Smooth muscle cell of the pulmonary artery (primary cell): ENCODE measurements around the gene DRD4. TPM values are rescaled to one million over a fixed set of nuclear protein-coding genes. Genes with fewer than 3 reads are reported as not detected.

Experiments
- total RNA-seq: library from RNA; depleted of rRNA; stranded (reverse); fragments of >200 nt; gene quantifications from 2 replicates; pipeline ENCODE4 v1.2.3, GENCODE V29; 2014

Gene DRD4
- total RNA-seq: 0.07 and 0.23 TPM in 2 replicates

DNA sequence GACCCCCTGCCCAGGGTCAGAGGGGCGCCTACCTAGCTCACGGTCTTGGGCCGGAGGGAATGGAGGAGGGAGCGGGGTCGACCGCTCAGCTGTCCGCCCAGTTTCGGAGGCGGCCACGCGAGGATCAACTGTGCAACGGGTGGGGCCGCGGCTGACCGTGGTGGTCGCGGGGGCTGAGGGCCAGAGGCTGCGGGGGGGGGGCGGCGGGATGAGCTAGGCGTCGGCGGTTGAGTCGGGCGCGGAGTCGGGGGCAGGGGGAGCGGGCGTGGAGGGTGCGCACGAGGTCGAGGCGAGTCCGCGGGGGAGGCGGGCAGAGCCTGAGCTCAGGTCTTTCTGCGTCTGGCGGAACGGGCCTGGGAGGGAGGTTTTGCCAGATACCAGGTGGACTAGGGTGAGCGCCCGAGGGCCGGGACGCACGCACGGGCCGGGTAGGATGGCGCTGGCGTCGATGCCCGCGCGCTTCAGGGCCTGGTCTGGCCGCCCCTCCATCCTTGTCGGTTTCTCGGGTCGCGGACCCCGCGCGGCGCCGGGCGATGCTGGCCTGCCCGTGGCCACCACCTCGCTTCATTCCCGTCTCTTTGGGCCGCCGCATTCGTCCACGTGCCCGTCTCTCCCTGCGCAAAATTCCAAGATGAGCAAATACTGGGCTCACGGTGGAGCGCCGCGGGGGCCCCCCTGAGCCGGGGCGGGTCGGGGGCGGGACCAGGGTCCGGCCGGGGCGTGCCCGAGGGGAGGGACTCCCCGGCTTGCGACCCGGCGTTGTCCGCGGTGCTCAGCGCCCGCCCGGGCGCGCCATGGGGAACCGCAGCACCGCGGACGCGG, at the start of gene DRD4:
DRD4 (plus strand) TSS at position 759 of the 822 bp plus-strand sequence; CDS start at position 795, 36 bp downstream.

DNA sequence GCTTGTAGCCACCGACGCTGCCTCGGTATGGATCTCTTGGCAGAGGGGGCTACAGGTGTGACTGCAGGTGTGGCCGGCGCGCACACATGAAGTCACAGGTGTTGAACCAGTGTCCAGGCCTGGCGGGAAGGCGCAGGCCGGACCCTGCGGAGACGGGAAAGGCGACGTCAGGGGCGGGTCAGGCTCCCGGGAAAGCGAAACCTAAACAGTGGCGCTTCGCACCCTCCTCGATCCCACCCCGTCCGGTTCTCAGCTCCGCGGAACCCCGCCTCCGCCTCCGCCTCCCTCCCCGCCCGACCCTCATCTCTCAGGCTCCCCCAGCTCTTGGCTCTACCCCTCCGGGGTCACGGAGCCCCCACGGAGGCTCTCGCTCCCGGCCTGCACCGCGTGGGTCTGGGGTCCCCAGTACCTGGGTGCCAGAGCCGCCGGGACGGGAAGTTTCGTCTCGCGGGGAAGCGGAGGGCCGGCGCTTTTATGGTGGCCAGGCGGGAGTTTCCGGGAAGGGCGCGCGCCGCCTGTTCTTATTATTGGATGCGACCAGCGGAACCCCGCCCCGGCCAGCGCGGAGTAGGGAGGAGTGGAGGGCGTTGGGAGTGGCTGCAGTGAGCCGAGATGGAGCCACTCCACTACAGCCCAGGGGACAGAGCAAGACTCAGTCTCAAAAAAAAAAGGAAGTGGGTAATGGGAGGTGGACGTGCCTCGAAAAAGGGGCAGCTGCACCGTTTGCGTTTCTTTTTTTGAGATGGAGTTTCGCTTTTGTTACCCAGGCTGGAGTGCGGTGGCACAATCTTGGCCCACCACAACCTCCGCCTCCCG, 21.4 kb upstream of the DRD4 start, which contains the start of gene IRF7:
IRF7 (minus strand) TSS at position 447 of the 816 bp plus-strand sequence. CDS start 586 bp downstream, outside the sequence.

DNA sequence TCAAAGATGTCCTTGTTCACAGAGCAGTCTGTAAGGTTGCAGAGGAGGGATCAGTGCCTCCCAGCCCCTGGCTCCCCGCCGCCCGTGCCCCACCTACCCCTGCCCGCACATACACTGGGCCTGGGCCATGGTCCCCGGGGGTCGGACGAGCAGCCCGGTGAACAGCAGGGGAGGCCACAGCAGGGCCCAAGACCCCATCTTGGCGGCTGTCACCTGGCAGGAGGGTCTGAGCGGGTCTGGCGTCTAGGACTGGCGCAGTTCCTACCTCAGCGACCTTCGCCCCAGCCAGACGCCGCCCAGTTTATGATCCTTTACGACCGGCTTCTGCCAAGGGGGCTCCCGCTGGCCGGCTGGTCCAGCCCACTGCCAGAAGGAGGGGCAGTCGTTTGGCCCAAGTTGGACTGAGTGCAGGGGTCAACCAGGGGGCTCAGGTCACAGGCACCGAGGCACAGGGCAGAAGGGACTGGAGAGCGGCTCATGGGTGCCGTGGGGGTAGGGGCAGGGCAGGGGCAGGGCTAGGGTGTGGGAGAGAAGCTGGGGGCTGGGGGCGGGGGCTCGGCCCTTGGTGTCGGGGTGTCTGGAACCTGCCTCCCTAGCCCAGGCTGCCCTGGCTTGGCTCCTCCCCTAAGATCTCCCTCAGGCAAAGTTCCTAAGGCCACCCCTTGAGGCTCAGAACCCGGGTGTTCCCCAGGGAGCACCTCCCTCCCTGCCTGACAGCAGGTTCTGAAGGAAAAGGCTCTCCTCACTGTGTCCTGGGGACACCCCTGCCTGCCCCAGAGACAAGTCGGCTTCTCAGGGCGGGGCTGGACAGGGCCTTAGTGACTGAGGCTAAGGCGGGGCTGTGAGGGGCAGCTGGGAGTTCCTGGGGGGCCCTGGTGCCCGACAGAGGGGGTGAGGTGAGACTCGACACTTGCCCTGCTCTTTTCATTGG, 12.1 kb upstream of the DRD4 start, which contains the start of gene CDHR5:
CDHR5 (minus strand) TSS at position 251 of the 931 bp plus-strand sequence; CDS start at position 198, 53 bp downstream.

DNA sequence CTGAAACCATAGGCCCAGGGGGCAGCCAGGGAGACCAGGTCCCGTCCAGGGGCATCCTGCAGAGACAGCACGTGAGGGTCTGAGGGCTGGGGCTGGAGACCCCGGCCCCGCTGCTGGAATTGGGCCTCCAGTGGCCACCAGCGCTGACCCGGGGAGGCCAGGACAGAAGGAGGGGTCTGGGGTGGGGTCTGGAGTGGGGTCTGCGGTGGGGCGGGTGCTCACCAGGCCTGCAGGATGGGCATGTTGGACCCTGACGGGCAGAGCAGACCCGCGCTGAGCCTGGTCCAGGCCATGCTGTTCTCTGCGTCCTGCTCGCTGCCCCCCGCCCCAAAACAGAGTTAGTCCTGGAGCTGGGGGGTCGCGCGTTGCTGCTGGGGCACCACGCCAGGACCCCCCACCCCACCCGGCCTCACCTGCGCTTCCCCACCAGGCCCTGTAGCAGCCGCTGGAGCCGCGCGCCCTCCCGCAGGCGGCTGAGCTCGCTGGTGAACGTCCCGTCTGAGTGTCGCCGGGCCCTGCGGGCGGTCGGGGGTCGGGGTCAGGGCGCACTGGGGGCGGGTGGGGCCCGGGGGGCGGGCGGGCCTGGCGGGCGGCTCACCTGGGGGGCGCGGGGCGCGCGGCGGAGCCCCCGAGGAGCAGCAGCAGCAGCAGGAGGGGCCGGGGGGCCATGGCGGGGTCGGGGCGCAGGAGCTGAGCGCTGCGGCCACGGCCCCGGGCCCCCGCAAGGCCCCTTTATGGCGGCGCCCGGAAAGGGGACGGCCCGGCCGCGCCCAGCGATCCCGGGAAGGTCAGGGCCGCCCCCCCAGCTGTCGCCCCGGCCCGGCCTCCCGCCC, 10.4 kb upstream of the DRD4 start, which contains the start of gene SCT:
SCT (minus strand) TSS at position 707 of the 833 bp plus-strand sequence; CDS start at position 669, 38 bp downstream.

Other genes with a start within 250 kb of the DRD4 start
- 0.56 and 0.65 TPM in 2 replicates for gene PKP3, start 243.1 kb upstream of the DRD4 start, total RNA-seq
- 11.1 and 14.8 TPM in 2 replicates for gene SIGIRR, start 222.3 kb upstream of the DRD4 start, total RNA-seq
- gene ANO9, start 195.3 kb upstream of the DRD4 start, total RNA-seq: not detected in 2 replicates
- gene PTDSS2, start 187.0 kb upstream of the DRD4 start, total RNA-seq: 30.7 and 49.7 TPM in 2 replicates
- gene RNH1, start 130.0 kb upstream of the DRD4 start, total RNA-seq: 279 and 507 TPM in 2 replicates
- gene HRAS, start 101.7 kb upstream of the DRD4 start, total RNA-seq: 46.1 and 53.3 TPM in 2 replicates
- gene LRRC56, start 99.7 kb upstream of the DRD4 start, total RNA-seq: 0.52 and 1.1 TPM in 2 replicates
- gene LMNTD2, start 76.5 kb upstream of the DRD4 start, total RNA-seq: 0.39 and 0.73 TPM in 2 replicates
- 4.3 and 13.4 TPM in 2 replicates for gene RASSF7, start 76.3 kb upstream of the DRD4 start, total RNA-seq
- gene PHRF1, start 60.8 kb upstream of the DRD4 start, total RNA-seq: 26.8 and 30.7 TPM in 2 replicates
- gene IRF7, start 21.3 kb upstream of the DRD4 start, total RNA-seq: 6.1 and 8.4 TPM in 2 replicates
- gene CDHR5, start 12.3 kb upstream of the DRD4 start, total RNA-seq: not detected in 2 replicates
- gene SCT, start 10.1 kb upstream of the DRD4 start, total RNA-seq: not detected in 2 replicates
- gene DEAF1, start 58.0 kb downstream of the DRD4 start, total RNA-seq: 33.0 and 50.5 TPM in 2 replicates
- 7.4 and 8.3 TPM in 2 replicates for gene TMEM80, start 58.5 kb downstream of the DRD4 start, total RNA-seq
- 22.9 and 44.8 TPM in 2 replicates for gene EPS8L2, start 69.0 kb downstream of the DRD4 start, total RNA-seq
- gene TALDO1, start 110.2 kb downstream of the DRD4 start, total RNA-seq: 135 and 192 TPM in 2 replicates
- gene GATD1, start 140.2 kb downstream of the DRD4 start, total RNA-seq: 26.1 and 44.4 TPM in 2 replicates
- gene CEND1, start 152.8 kb downstream of the DRD4 start, total RNA-seq: 0.20 and 0.56 TPM in 2 replicates
- 13.9 and 18.2 TPM in 2 replicates for gene SLC25A22, start 161.0 kb downstream of the DRD4 start, total RNA-seq
- gene PIDD1, start 168.0 kb downstream of the DRD4 start, total RNA-seq: 7.7 and 13.0 TPM in 2 replicates
- 207 and 271 TPM in 2 replicates for gene RPLP2, start 172.7 kb downstream of the DRD4 start, total RNA-seq
- 35.1 and 43.5 TPM in 2 replicates for gene PNPLA2, start 181.6 kb downstream of the DRD4 start, total RNA-seq
- 0.78 and 2.3 TPM in 2 replicates for gene CRACR2B, start 190.7 kb downstream of the DRD4 start, total RNA-seq
- 1,084 and 1,441 TPM in 2 replicates for gene CD151, start 195.7 kb downstream of the DRD4 start, total RNA-seq
- 271 and 287 TPM in 2 replicates for gene POLR2L, start 205.3 kb downstream of the DRD4 start, total RNA-seq
- gene TSPAN4, start 205.6 kb downstream of the DRD4 start, total RNA-seq: 213 and 215 TPM in 2 replicates